OCI-LY7 (cell line): ENCODE results near the gene SPPL2A. TPM values are rescaled to one million over a fixed set of nuclear protein-coding genes. Genes with fewer than 3 reads are reported as not detected.

Experiments
- BruUV-seq: library from RNA; stranded (reverse); fragments of 400-500 nt; replicated peaks from 2 replicates; lab custom pipeline; 2021; lab: Mats Ljungman, UMichigan
- CTCF ChIA-PET: fragments of 300-600 bp; sonication (Branson Sonifier 250); formaldehyde crosslinking; loops from one replicate; lab custom pipeline; 2022; ENCODE audit warnings: antibody characterized with exemption; ENCODE audit not compliant: unreplicated experiment; lab: Charles Lee
- POLR2A ChIA-PET: fragments of 300-600 bp; sonication (Branson Sonifier 250); formaldehyde crosslinking; loops from one replicate; lab custom pipeline; 2022; ENCODE audit warnings: antibody characterized with exemption; lab: Charles Lee
- DNase-seq: peaks from one replicate; pipeline ENCODE4 v3.0.0-alpha.2; 2015; ENCODE audit warnings: low spot score
- H2AFZ ChIP-seq: fragments of 200-600 bp; sonication (generic), shearing (Covaris generic); 2 replicates; pipeline ENCODE4 v1.6.1; 2014; ENCODE audit warnings: mild to moderate bottlenecking, antibody characterized with exemption, low read length, moderate library complexity
- H3K27ac ChIP-seq: fragments of 200-600 bp; sonication (generic); 2 replicates; pipeline ENCODE4 v1.5.1; 2014; ENCODE audit warnings: mixed run types, low read depth, mild to moderate bottlenecking, moderate library complexity, low read length, inconsistent platforms; ENCODE audit not compliant: poor library complexity, severe bottlenecking
- H3K36me3 ChIP-seq: fragments of 200-600 bp; sonication (generic); 2 replicates; pipeline ENCODE4 v1.6.1; 2014; ENCODE audit warnings: mild to moderate bottlenecking, antibody characterized with exemption, low read length, moderate library complexity, mixed read lengths; ENCODE audit not compliant: insufficient read depth
- H3K4me1 ChIP-seq: fragments of 200-600 bp; sonication (generic); 2 replicates; pipeline ENCODE4 v1.5.1; 2014; ENCODE audit warnings: mild to moderate bottlenecking, low read length; ENCODE audit not compliant: insufficient read depth, poor library complexity, severe bottlenecking
- H3K4me2 ChIP-seq: fragments of 200-600 bp; sonication (generic); 2 replicates; pipeline ENCODE4 v1.6.1; 2014; ENCODE audit warnings: mild to moderate bottlenecking, low read length
- H3K4me3 ChIP-seq: fragments of 200-600 bp; sonication (generic); 2 replicates; pipeline ENCODE4 v1.5.1; 2014; ENCODE audit warnings: mild to moderate bottlenecking, low read depth, low read length; ENCODE audit not compliant: poor library complexity, severe bottlenecking
- H3K79me2 ChIP-seq: fragments of 200-600 bp; sonication (generic); 2 replicates; pipeline ENCODE4 v1.6.1; 2016; ENCODE audit warnings: low read depth, mild to moderate bottlenecking, low read length, moderate library complexity, mixed read lengths; ENCODE audit not compliant: insufficient read depth
- H3K9me2 ChIP-seq: fragments of 200-600 bp; sonication (generic); 2 replicates; pipeline ENCODE4 v1.6.1; 2016; ENCODE audit warnings: mild to moderate bottlenecking, low read length, mixed read lengths; ENCODE audit not compliant: insufficient read depth
- H3K9me3 ChIP-seq: fragments of 200-600 bp; sonication (generic); 2 replicates; pipeline ENCODE4 v1.6.1; 2014; ENCODE audit warnings: mild to moderate bottlenecking, mixed run types, low read length, mixed read lengths
- H4K20me1 ChIP-seq: fragments of 200-600 bp; sonication (generic); 2 replicates; pipeline ENCODE4 v1.6.1; 2014; ENCODE audit warnings: mild to moderate bottlenecking, antibody characterized with exemption, low read length, moderate library complexity, mixed read lengths; ENCODE audit not compliant: insufficient read depth
- CTCF ChIP-seq: fragments of 200-600 bp; sonication (generic); conservative IDR thresholded peaks from 2 replicates; pipeline ENCODE4 v1.5.1; 2014; ENCODE audit warnings: mild to moderate bottlenecking, antibody characterized with exemption, low read length, moderate library complexity, mixed read lengths
- EZH2phosphoT487 ChIP-seq: fragments of 200-600 bp; sonication (generic); IDR thresholded peaks from 2 replicates; pipeline ENCODE4 v1.6.1; 2018; ENCODE audit warnings: low read depth, borderline replicate concordance, mild to moderate bottlenecking, mixed run types, antibody characterized with exemption, low read length, moderate library complexity, mixed read lengths
- intact Hi-C: fragments of 100-400 bp; cut with micrococcal nuclease; formaldehyde crosslinking; loops from one replicate; pipeline ENCODE4 v1.10.0; 2022; ENCODE audit not compliant: unreplicated experiment
- total RNA-seq, 2 experiments: library from RNA; depleted of rRNA in 1 of 2; stranded (reverse); fragments of >200 nt in 1 of 2; shearing (Covaris generic) in 1 of 2; gene quantifications; 2 replicates each; pipeline ENCODE4 v1.2.3, GENCODE V29; 2014 to 2022

SPPL2A gene
- total RNA-seq, 2 experiments from 2014 or later: 24.6 to 41.6 TPM

- CTCF ChIA-PET: no interaction called here
- H3K4me3 ChIP-seq: no peak overlapping the region
Measured at GRCh38 chr15:50786438-50786837, 20.9 kb upstream of the SPPL2A start.

GRCh38 chr15:50783895-50784294 lies 18.4 kb upstream of the SPPL2A start:
- no peaks in the 10 kb centered on the region for H3K9me3 ChIP-seq
- H2AFZ ChIP-seq: no peak overlapping the region
- H3K36me3 ChIP-seq: no peaks in the 10 kb centered on the region
- no peaks in the 10 kb centered on the region for H4K20me1 ChIP-seq
- H3K4me3 ChIP-seq: no peak overlapping the region
- POLR2A ChIA-PET: interaction anchor here (0.8 kb wide), 1 partner anchor 17 kb away, joined by 3 read pairs; no protein-coding TSS in a partner anchor
- H3K79me2 ChIP-seq: no peaks in the 10 kb centered on the region
- CTCF ChIA-PET: no interaction called here
- TF ChIP-seq CTCF: no peak
- no peak for TF ChIP-seq EZH2phosphoT487
- no peak overlapping the region for H3K4me2 ChIP-seq
- intact Hi-C loops: no loop called here
- no TSS peak for BruUV-seq
- no peak for DNase-seq
- no peak overlapping the region for H3K27ac ChIP-seq
- no peaks in the 10 kb centered on the region for H3K4me1 ChIP-seq
- H3K9me2 ChIP-seq: no peaks in the 10 kb centered on the region

More at GRCh38 chr15:50786438-50786837, 20.9 kb upstream of the SPPL2A start:
- no peak for DNase-seq
- intact Hi-C loops: no loop called here
- Histone ChIP-seq H2AFZ (no peak overlapping the region), H3K27ac (no peak overlapping the region), H3K36me3 (no peaks in the 10 kb centered on the region), H3K9me3 (no peaks in the 10 kb centered on the region), H3K9me2 (no peaks in the 10 kb centered on the region), H3K79me2 (no peaks in the 10 kb centered on the region), H3K4me2 (no peak overlapping the region), H4K20me1 (no peaks in the 10 kb centered on the region), H3K4me1 (no peaks in the 10 kb centered on the region)
- POLR2A ChIA-PET: no interaction called here
- TF ChIP-seq EZH2phosphoT487 (no peak), CTCF (no peak)
- no TSS peak for BruUV-seq

- Histone ChIP-seq H3K9me3 (no peaks in the 10 kb centered on the region), H3K27ac (no peak overlapping the region), H2AFZ (no peak overlapping the region), H3K4me3 (no peak overlapping the region), H3K79me2 (no peaks in the 10 kb centered on the region), H3K4me1 (no peaks in the 10 kb centered on the region), H3K9me2 (no peaks in the 10 kb centered on the region), H4K20me1 (no peaks in the 10 kb centered on the region), H3K36me3 (no peaks in the 10 kb centered on the region), H3K4me2 (no peak overlapping the region)
- BruUV-seq: no TSS peak
- TF ChIP-seq EZH2phosphoT487 (no peak), CTCF (no peak)
- ChIA-PET CTCF (no interaction called here), POLR2A (interaction anchor here (0.8 kb wide), 1 partner anchor 17 kb away, joined by 3 read pairs; no protein-coding TSS in a partner anchor)
- intact Hi-C loops: no loop called here
- no peak for DNase-seq
Measured at GRCh38 chr15:50783411-50783810, 17.9 kb upstream of the SPPL2A start.
